Measurements from ENCODE around the gene TRIOBP. TPM values are rescaled to one million over a fixed set of nuclear protein-coding genes. Genes with fewer than 3 reads are reported as not detected.

TRIOBP gene
- total RNA-seq, 1 experiment from 2014 or later, result 170 TPM

- H3K27me3 ChIP-seq (ENCODE audit: insufficient read depth, low read depth), result no peaks in the 10 kb centered on the region
- peaks cover 80% of the 10 kb centered on the region for H3K4me1 ChIP-seq (replicated peaks; ENCODE audit: insufficient read depth)
- no TSS peak for BruUV-seq (replicated peaks)
- H3F3A ChIP-seq (ENCODE audit: insufficient read depth, low read depth), result peaks cover 76% of the 10 kb centered on the region
- H4K20me1 ChIP-seq (ENCODE audit: insufficient read depth), result no peaks in the 10 kb centered on the region
- no peak overlapping the region for H2AFZ ChIP-seq
- TF ChIP-seq EZH2 (IDR thresholded peaks at IDR 0.05; ENCODE audit: low read depth) (no peak), CTCF (conservative IDR thresholded peaks at IDR 0.05) (no peak)
- peak in 1 of 2 experiments; percentile 28 for DNase-seq
- H3K9me3 ChIP-seq (ENCODE audit: insufficient read depth, low read depth), result no peaks in the 10 kb centered on the region
- ChIA-PET CTCF (no interaction called here), POLR2A (ENCODE audit: unreplicated experiment) (no interaction called here)
- H3K79me2 ChIP-seq (ENCODE audit: low read depth), result peaks cover 67% of the 10 kb centered on the region
- no peak overlapping the region; the same call in 1 of the 2 replicates for H3K4me3 ChIP-seq
- no peaks in the 10 kb centered on the region for H3K9me2 ChIP-seq (ENCODE audit: insufficient read depth)
- no peaks in the 10 kb centered on the region for H3K36me3 ChIP-seq (ENCODE audit: low read depth)
- no peak overlapping the region for H3K27ac ChIP-seq
- peak overlapping the region; percentile 97; the same call in 1 of the 2 replicates for H3K4me2 ChIP-seq
- intact Hi-C loops (cut with micrococcal nuclease; ENCODE audit: unreplicated experiment), result no loop called here
These were observed 51.8 kb downstream of the TRIOBP start for GRCh38 chr22:37748659-37749058.

GRCh38 chr22:37749226-37749625 is 52.4 kb downstream of the TRIOBP start:
- ChIA-PET CTCF (interaction anchor here (0.6 kb wide), 1 partner anchor 13 kb away, joined by 3 read pairs; no protein-coding TSS in a partner anchor), POLR2A (ENCODE audit: unreplicated experiment) (no interaction called here)
- Histone ChIP-seq H2AFZ (no peak overlapping the region), H3K27me3 (ENCODE audit: insufficient read depth, low read depth) (no peaks in the 10 kb centered on the region), H3K79me2 (ENCODE audit: low read depth) (peaks cover 66% of the 10 kb centered on the region), H3K36me3 (ENCODE audit: low read depth) (no peaks in the 10 kb centered on the region), H3K4me2 (peak overlapping the region; percentile 97; the same call in 1 of the 2 replicates), H3K4me1 (replicated peaks; ENCODE audit: insufficient read depth) (peaks cover 80% of the 10 kb centered on the region), H3K27ac (no peak overlapping the region), H4K20me1 (ENCODE audit: insufficient read depth) (no peaks in the 10 kb centered on the region), H3F3A (ENCODE audit: insufficient read depth, low read depth) (peaks cover 78% of the 10 kb centered on the region), H3K9me3 (ENCODE audit: insufficient read depth, low read depth) (no peaks in the 10 kb centered on the region), H3K4me3 (no peak overlapping the region), H3K9me2 (ENCODE audit: insufficient read depth) (no peaks in the 10 kb centered on the region)
- DNase-seq, result peak in 1 of 2 experiments; percentile 59
- TF ChIP-seq EZH2 (IDR thresholded peaks at IDR 0.05; ENCODE audit: low read depth) (no peak), CTCF (conservative IDR thresholded peaks at IDR 0.05) (no peak)
- intact Hi-C loops (cut with micrococcal nuclease; ENCODE audit: unreplicated experiment), result no loop called here
- no TSS peak for BruUV-seq (replicated peaks)

GRCh38 chr22:37749831-37750595 is 53.2 kb downstream of the TRIOBP start:
- Histone ChIP-seq H3K4me2 (peak overlapping the region; percentile 75), H3K27ac (peak overlapping the region; percentile 95), H2AFZ (no peak overlapping the region), H4K20me1 (ENCODE audit: insufficient read depth) (no peaks in the 10 kb centered on the region), H3K36me3 (ENCODE audit: low read depth) (peaks cover 7% of the 10 kb centered on the region; the same call in 1 of the 2 replicates), H3K27me3 (ENCODE audit: insufficient read depth, low read depth) (no peaks in the 10 kb centered on the region), H3K79me2 (ENCODE audit: low read depth) (peaks cover 65% of the 10 kb centered on the region), H3K9me2 (ENCODE audit: insufficient read depth) (no peaks in the 10 kb centered on the region), H3K9me3 (ENCODE audit: insufficient read depth, low read depth) (no peaks in the 10 kb centered on the region), H3K4me3 (no peak overlapping the region), H3F3A (ENCODE audit: insufficient read depth, low read depth) (peaks cover 78% of the 10 kb centered on the region), H3K4me1 (replicated peaks; ENCODE audit: insufficient read depth) (peaks cover 80% of the 10 kb centered on the region)
- BruUV-seq (replicated peaks), result no TSS peak
- intact Hi-C loops (cut with micrococcal nuclease; ENCODE audit: unreplicated experiment), result loop anchor here (5.0 to 10.0 kb wide), 2 partner anchors 205 to 238 kb away; no protein-coding TSS in a partner anchor
- TF ChIP-seq EZH2 (IDR thresholded peaks at IDR 0.05; ENCODE audit: low read depth) (no peak), CTCF (conservative IDR thresholded peaks at IDR 0.05) (no peak)
- CTCF ChIA-PET, result interaction anchor here (0.6 kb wide), 2 partner anchors 12 to 147 kb away, joined by 3 read pairs; no protein-coding TSS in a partner anchor
- POLR2A ChIA-PET (ENCODE audit: unreplicated experiment), result interaction anchor here (0.6 kb wide), 2 partner anchors 56 to 1274 kb away, joined by 4 read pairs; no protein-coding TSS in a partner anchor
- peak in 1 of 2 experiments; percentile 43 for DNase-seq

Measured in PC-9 (cell line).